GM21526 (cell line): ENCODE data around the gene ANKRD18B.
"Not testable (repeated sequence)": the region's sequence is repeated elsewhere in the genome, so short reads cannot be mapped to it uniquely, and the experiment has no call there.

ENCODE experiments used
- ATAC-seq: cut with Tn5 transposase; IDR thresholded peaks from one replicate; pipeline ENCODE4 v1.9.1; 2021; ENCODE audit warnings: moderate library complexity; ENCODE audit not compliant: unreplicated experiment, low FRiP score

Gene ANKRD18B

DNA sequence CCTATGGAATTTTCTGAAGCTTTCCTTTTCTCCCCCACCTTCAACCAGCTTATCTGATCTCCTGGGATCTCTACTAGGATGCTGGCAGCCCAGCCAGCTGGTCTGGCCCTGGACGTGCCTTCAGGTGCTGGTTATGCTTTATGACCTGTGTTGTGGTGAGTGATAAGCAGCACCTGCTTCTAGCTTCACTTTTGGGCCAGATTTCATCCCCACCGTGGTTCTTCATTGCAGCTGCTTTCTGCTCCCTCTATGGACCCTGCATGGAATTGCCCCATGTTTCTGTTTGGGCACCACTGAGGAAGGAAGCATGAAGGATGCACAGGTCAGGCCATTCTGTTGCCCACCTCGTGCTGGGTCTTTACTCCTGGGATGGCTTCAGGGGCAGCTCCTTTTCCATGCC lies 80.2 kb downstream of the ANKRD18B start:
- ATAC-seq: not testable (repeated sequence)

DNA sequence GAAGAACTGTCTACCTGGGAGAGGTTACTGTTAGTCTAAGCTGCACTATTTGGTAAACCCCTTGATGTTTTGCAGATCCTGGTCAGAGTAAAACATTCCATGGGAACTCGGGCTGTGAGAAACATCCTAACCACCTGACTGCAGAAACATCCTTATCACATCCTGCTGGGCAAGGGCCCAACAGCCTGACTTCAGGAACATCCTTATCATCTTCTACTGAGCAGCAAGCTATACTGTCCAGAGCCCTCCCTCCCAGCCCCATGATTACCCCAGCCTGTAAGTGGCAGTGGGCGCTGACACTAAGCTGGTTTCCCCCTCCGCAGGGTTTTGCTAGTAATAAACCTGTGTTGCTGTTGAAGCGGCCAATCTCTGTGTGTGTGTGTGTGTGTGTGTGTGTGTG lies 80.9 kb downstream of the ANKRD18B start:
- not testable (repeated sequence) for ATAC-seq

DNA sequence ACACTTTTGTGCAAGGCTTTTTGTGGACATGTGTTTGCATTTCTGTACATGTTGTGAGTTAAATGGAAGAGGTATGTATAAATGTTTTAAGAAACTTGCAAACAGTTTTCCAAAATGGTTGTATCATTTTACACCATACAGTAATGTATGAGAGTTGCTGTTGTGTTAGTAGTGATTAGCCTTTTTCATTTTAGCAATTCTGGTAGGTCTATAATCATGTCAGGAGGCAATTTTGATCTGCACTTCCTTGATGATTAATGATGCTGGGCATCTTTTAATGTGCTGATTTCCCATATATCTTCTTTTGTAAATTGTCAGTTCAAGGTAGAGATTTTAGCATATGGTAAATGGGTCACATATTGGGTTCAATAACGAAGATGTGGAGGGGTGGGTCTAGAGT lies 87.3 kb downstream of the ANKRD18B start:
- ATAC-seq: no peak

DNA sequence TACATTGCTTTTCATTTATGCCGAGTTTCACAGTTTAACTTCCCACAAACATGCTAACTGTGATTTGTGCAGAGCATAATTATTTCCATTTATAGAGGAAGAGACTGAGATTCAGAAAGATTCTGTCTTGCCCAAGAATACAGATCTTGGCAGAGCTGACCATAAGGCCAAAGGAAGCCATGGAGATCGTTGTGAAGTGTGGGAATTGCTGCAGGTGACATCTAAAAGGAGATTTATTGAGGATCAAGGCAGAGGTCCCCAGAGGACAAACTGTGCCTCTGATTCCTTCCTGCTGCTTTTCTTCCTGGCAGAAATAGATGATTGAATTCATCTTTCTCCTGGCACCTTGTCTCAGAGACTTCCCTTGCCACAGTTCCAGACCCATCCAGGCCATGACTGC lies 88.4 kb downstream of the ANKRD18B start:
- ATAC-seq: not testable (repeated sequence)

DNA sequence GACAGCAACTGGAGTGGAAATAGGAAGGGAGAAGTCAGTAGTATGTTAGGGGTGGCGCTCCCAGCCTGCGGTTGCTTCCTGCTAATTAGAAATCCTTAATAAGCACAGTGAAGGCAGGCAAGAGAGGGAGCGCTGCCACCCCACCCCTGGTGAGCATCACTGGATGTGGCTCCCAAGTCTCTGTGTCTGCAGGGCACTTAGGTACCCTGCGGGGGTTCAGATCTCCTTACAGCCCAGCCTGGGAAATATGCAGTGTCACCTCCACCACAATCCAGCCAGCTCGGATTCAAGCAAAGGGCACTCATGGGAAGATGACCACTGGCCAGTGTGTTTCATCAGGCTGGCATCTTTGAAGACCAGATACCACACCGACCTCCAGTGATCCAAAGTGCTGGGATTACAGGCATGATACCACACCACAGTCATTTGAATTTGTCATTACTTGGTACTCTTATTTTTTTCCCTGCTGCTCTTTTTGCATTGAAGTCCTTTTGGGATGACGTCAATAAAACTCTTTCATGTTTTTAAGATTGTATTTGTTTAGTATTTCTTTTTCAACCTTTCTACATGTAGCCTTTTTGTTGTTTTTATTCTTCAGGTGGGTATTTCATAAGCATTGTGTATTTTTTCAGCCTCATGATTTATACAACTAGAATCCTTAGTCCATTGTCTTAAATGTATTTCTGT lies 90.1 kb downstream of the ANKRD18B start:
- ATAC-seq: no peak

DNA sequence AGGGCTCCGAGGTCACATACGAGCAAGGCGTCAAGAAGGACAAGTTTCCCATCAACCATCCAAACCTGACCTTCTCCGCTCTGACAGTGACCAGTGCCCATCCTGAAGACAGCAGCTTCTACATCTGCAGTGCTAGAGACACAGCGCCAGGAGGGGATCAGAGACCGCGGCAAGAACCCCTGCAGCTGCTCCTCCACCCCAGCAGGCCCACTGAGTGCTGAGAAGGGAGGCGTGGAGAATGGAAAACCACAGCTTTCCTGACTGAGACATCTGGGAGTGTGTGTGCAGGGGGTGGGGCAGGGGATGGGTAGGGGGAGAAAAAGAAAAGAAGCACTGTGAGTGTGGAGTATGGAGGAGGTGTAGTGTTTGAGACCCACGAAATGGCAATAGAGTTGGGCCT lies 94.3 kb downstream of the ANKRD18B start:
- not testable (repeated sequence) for ATAC-seq

DNA sequence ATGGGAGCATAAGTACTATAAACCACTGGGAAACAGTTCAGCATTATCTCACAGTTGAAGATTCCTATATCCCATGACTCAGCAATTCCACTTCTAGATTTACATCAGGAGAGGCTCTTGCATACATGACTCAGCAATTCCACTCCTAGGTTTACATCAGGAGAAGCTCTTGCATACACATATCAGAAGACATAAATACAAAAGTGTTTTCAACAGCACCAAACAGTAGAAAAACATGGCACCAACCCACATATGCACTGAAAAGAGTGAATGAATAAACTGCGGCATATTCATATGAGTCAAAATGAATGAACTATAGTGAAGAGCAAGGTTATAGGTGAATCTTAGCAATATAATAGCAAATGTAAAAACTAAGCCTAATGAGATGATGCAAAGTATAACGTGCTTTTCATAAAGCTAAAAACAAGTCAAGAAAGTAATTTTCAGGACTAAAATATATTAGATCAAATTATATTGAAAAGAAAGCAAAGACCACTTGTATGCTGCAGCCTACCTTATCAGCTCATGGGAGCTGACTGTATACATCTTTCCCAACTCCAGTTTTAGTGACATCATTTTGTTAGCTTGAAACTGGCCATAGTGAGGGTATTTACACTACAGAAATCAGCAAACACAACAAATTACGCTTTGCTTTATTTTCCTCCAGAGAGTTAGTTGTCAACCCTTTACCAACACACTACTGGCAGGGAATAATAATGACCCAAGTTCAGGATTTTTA lies 95.8 kb downstream of the ANKRD18B start:
- ATAC-seq: no peak

DNA sequence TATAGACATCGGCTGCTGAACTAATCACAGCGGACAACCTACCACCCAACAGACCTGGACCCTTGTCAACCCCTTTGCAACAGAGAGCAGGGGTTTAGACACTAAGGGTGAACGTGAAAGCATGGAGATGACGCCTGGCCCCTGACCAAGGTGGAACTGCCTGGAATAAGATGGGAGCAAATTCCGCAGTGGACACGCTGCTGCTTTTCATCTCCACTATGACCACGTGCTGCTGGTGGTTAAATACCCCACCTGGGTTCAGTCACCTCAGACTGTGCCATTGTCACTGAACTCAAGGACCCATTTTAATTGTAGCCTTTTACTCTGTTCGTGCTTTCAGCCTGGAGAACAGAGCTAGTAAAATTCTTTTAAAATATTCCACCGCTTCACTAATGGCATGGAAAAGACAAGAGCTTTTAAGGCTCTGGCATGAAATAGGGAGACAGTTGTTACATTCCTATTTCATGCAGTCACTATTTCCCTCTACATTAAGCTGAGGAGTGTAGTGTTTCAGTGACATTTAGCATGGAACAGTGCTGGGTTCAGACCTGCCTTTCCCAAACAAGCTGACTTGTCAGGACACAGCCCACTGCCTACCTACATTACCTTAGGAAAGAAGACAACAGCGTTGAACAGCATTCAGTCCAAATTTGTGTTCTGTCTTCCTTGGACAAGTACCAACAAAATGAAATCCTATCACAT lies 96.8 kb downstream of the ANKRD18B start:
- ATAC-seq: no peak
